IPS DF 4.7 (cell line): ENCODE measurements around the gene PRELID2.
"Not testable (repeated sequence)": the region's sequence is repeated elsewhere in the genome, so short reads cannot be mapped to it uniquely, and the experiment has no call there.

Experiments used
- DNase-seq: peaks from one replicate; pipeline ENCODE4 v3.0.0-alpha.2; 2013; ENCODE audit warnings: low spot score; ENCODE audit errors: extremely low read depth

PRELID2 gene

DNA sequence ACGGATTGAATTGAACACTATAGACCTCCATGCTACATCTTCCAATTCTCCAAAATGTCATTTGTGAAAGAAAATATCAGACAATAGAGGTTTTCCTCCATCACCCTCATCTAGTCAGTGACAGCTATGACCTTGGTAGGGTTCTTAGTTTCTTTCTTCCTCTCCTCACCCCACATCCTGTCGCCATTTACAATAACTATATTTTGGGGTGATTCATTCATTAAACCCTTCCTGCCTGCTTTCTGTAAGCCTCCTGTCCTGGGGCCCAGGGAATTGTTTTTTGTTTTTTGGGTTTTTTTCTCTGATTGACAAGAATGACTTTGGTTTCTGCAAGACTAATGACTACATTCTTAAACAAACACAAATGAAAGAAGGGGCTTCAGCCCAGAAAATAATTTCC lies 82.6 kb downstream of the PRELID2 start:
- DNase-seq: no peak

DNA sequence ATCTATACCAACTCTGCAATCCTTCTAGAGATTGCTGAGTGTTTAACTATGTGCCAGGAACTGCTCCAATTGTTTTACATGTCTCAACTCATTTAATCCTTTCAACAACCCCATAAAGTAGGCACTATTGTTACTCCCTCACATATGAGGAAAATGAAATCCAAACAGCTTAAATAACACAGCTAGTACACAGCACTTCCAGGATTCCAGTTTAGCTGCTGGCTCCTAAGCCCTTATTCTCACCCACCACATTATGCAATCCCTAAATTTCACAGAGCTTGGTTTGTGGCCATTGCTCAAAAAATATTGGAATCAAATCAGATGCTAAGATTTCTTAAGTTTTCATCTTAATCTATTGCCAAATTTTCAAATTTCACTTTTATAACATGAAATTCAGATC lies 84.9 kb downstream of the PRELID2 start:
- no peak for DNase-seq

- DNase-seq: no peak
Observed at GRCh38 chr5:145743396-145744061, 91.6 kb downstream of the PRELID2 start.

DNA sequence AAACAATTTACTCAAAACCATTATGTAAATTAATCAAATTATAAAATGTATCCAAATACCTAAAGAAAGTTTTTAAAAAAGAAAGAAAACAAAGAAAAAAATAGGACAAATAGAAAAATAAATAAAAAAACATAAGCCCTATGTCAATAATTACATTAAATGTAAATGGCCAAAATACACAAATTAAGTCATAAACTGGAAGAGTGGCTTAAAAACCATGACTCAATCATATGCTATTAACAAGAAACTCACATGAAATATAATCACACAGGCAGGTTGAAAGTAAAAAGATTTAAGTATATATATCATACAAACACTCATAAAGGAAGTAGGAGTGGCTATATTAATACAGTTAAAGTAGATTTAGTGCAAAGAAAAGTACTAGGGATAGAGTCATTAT lies 95.3 kb downstream of the PRELID2 start:
- DNase-seq: no peak

DNA sequence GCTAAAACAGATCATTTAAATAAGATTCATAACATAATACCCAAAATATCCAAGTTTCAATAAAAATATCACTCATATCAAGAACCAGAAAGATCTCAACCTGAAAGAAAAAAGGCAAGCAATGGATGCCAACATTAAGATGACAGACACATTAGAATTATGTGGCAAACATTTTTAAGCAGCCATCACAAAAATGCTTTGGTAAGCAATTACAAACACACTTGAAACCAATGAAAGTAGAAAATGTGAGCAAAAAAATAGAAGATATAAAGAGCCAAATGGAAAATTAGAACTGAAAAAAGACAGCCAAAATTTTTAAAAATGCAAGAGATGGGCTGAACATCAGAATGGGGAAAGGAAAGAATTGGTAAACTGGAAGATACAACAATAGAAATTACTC lies 96.9 kb downstream of the PRELID2 start:
- no peak for DNase-seq

- no peak for DNase-seq
Observed at GRCh38 chr5:145737578-145737977, 97.6 kb downstream of the PRELID2 start.

GRCh38 chr5:145729956-145730355 lies 105.2 kb downstream of the PRELID2 start:
- not testable (repeated sequence) for DNase-seq

GRCh38 chr5:145723516-145723915 lies 111.6 kb downstream of the PRELID2 start:
- no peak for DNase-seq

DNA sequence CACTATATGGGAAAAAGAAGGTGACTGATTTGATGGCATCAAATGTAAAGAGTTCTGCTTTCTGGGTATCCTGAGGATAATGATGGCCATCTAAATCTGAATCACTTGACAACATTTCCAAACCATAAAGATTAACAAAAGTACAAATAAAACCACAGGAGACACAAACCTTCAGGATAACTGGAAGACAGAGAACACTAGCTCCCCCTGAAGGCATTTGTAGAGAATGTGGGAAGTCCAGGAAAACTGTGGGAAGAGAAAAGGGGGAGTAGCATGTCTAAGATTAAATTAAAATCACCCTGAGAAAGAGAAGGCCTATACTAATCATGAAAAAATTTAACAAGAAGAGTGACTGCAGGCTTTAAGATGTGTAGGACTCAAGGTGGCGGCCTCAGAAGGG lies 116.2 kb downstream of the PRELID2 start:
- no peak for DNase-seq

GRCh38 chr5:145715412-145715811 lies 119.7 kb downstream of the PRELID2 start:
- DNase-seq: no peak

- DNase-seq: no peak
Observed at GRCh38 chr5:145712245-145712644, 122.9 kb downstream of the PRELID2 start.

- no peak for DNase-seq
Observed at GRCh38 chr5:145711417-145711816, 123.7 kb downstream of the PRELID2 start.
